Uterus (tissue), 4 donors: ENCODE measurements around the gene NFE2L2. TPM values are rescaled to one million over a fixed set of nuclear protein-coding genes. Genes with fewer than 3 reads are reported as not detected.

ENCODE experiments used
- DNase-seq, 2 donors: peaks; one replicate each; pipeline ENCODE4 v3.0.0-alpha.2; 2019 to 2020
- H3K27ac ChIP-seq, 2 donors: fragments of 200-600 bp; sonication (generic); 1 replicate in 1 of 2; 2 replicates in 1 of 2; pipeline ENCODE4 v1.5.1; 2016 to 2018
- H3K27me3 ChIP-seq, 2 donors: fragments of 200-600 bp; sonication (generic); one replicate each; pipeline ENCODE4 v1.5.1; 2018 to 2019; ENCODE audit warnings: control low read depth in 1 of 2
- H3K36me3 ChIP-seq, 2 donors: fragments of 200-600 bp; sonication (generic); one replicate each; pipeline ENCODE4 v1.5.1; 2019; ENCODE audit warnings: control low read depth in 1 of 2
- H3K4me1 ChIP-seq, 2 donors: fragments of 200-600 bp; sonication (generic); one replicate each; pipeline ENCODE4 v1.5.1; 2018 to 2019; ENCODE audit warnings: control low read depth in 1 of 2
- H3K4me3 ChIP-seq, 2 donors: fragments of 200-600 bp; sonication (generic); 1 replicate in 1 of 2; 2 replicates in 1 of 2; pipeline ENCODE4 v1.5.1; 2018 to 2019; ENCODE audit warnings: mild to moderate bottlenecking in 1 of 2
- H3K9me3 ChIP-seq, 2 donors: fragments of 200-600 bp; sonication (generic); one replicate each; pipeline ENCODE4 v1.5.1; 2019; ENCODE audit warnings: control low read depth in 1 of 2
- CTCF ChIP-seq, 4 experiments: fragments of 200-600 bp in 2 of 4; fragments of 450-650 bp in 2 of 4; sonication (generic) in 2 of 4; IDR thresholded peaks; one replicate each; pipeline ENCODE4 v1.5.1; 2016 to 2019; ENCODE audit warnings: antibody characterized with exemption in 4 of 4, mild to moderate bottlenecking in 2 of 4, moderate library complexity in 1 of 4
- POLR2A ChIP-seq, 2 donors: fragments of 450-650 bp; IDR thresholded peaks; one replicate each; pipeline ENCODE4 v1.6.1; 2016; ENCODE audit warnings: antibody characterized with exemption in 2 of 2, mild to moderate bottlenecking in 1 of 2, moderate library complexity in 1 of 2
- intact Hi-C: fragments of 100-400 bp; cut with DNase I; formaldehyde crosslinking; loops from one replicate; pipeline ENCODE4 v1.15.1; 2023; ENCODE audit warnings: low total_unique reads
- total RNA-seq, 4 donors: library from RNA; depleted of rRNA in 3 of 4; stranded (reverse); fragments of >200 nt in 3 of 4; gene quantifications; one replicate each; pipeline versions ENCODE4 v1.1.0 to v1.2.4, GENCODE V29; 2014 to 2023
- donor health status: DM: yes; HTN: yes; CAD: no.

Gene NFE2L2
- total RNA-seq, 4 donors from 2014 or later = 53.0 to 148 (median 90.0) TPM

GRCh38 chr2:177217247-177217843 is 47.2 kb downstream of the NFE2L2 start:
- H3K9me3 ChIP-seq = no peaks in the 10 kb centered on the region
- H3K4me3 ChIP-seq = no peak overlapping the region
- DNase-seq = no peak
- no peak overlapping the region for H3K27ac ChIP-seq
- no peaks in the 10 kb centered on the region for H3K36me3 ChIP-seq
- no peak for TF ChIP-seq CTCF (IDR thresholded peaks at IDR 0.05)
- intact Hi-C loops = no loop called here
- H3K27me3 ChIP-seq = no peaks in the 10 kb centered on the region
- peaks cover 10 to 21% of the 10 kb centered on the region in 2 donors for H3K4me1 ChIP-seq

- peaks cover 3 to 17% of the 10 kb centered on the region in 2 donors for H3K4me1 ChIP-seq
- H3K9me3 ChIP-seq = no peaks in the 10 kb centered on the region
- no peaks in the 10 kb centered on the region for H3K27me3 ChIP-seq
- DNase-seq = peak; percentile 89 to 92
- no peaks in the 10 kb centered on the region for H3K36me3 ChIP-seq
- TF ChIP-seq POLR2A (IDR thresholded peaks at IDR 0.05) = no peak
- no peak for TF ChIP-seq CTCF (IDR thresholded peaks at IDR 0.05)
- H3K4me3 ChIP-seq = peak overlapping the region; percentile 86 to 95
- H3K27ac ChIP-seq = peak overlapping the region; percentile 99 to 100
- intact Hi-C loops = loop anchor here (5.0 kb wide), 1 partner anchor 49 kb away; the partner anchor contains the start of gene NFE2L2
These were observed 51.4 kb downstream of the NFE2L2 start for GRCh38 chr2:177212891-177213856.

GRCh38 chr2:177212106-177212890 is 52.2 kb downstream of the NFE2L2 start, which contains the start of gene HNRNPA3:
Gene HNRNPA3, plus strand, starts transcription at chr2:177212794. Its CDS starts 6 bp downstream, at chr2:177212800.
- H3K27me3 ChIP-seq = no peaks in the 10 kb centered on the region
- TF ChIP-seq CTCF (IDR thresholded peaks at IDR 0.05) (peak in 3 of 4 experiments; percentile 30 to 54 (median 37)), POLR2A (IDR thresholded peaks at IDR 0.05) (peak; percentile 92 to 94)
- intact Hi-C loops = loop anchor here (5.0 kb wide), 1 partner anchor 50 kb away; the partner anchor contains the start of gene NFE2L2
- H3K4me3 ChIP-seq = peak within 1 kb of the TSS; percentile 86 to 95
- peaks cover 0 to 17% of the 10 kb centered on the region in 2 donors for H3K4me1 ChIP-seq
- H3K27ac ChIP-seq = peak within 1 kb of the TSS; percentile 99 to 100
- peak; percentile 98 to 100 for DNase-seq
- no peaks in the 10 kb centered on the region for H3K9me3 ChIP-seq
- no peaks in the 10 kb centered on the region for H3K36me3 ChIP-seq

GRCh38 chr2:177211576-177212105 is 52.9 kb downstream of the NFE2L2 start:
- Histone ChIP-seq H3K4me1 (peaks cover 0 to 16% of the 10 kb centered on the region in 2 donors), H3K27ac (peak overlapping the region; percentile 93 to 99), H3K36me3 (no peaks in the 10 kb centered on the region), H3K27me3 (no peaks in the 10 kb centered on the region), H3K4me3 (peak overlapping the region; percentile 43 to 50), H3K9me3 (no peaks in the 10 kb centered on the region)
- DNase-seq = no peak
- TF ChIP-seq CTCF (IDR thresholded peaks at IDR 0.05) (no peak), POLR2A (IDR thresholded peaks at IDR 0.05) (no peak)
- intact Hi-C loops = loop anchor here (5.0 kb wide), 1 partner anchor 51 kb away; the partner anchor contains the start of gene NFE2L2
